ENCODE results near the gene PPP2R3A.

Gene PPP2R3A

DNA sequence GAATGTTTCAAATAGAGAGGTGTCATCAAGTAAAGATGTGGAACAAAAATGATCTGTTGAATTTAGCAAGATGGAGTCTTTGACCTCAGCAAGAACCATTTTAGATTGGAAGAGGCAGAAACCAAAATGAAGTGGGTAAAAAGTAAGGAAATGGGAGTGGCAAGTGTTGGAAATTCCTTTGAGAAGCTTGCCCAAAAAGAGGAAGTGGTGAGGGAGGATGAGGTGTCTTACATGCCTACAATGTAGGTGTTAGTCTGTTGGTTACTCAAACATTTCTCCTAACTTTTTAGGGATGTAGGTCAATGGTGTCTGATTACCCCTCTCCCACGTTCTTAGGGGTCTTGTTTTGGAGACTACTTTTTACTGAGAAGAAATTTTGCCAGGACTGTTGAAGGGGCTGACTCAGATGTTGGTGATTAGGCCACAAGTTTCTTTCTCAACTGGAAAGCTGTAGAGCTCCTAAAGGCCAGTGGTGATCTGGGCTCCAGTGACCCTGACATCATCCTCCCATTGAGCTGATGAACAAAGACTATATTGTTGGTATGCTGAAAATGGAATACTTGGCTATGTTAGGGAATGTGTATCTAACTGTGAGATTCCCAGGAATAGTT is 5.1 kb downstream of the PPP2R3A start:
- TF ChIP-seq, protein P1, sequence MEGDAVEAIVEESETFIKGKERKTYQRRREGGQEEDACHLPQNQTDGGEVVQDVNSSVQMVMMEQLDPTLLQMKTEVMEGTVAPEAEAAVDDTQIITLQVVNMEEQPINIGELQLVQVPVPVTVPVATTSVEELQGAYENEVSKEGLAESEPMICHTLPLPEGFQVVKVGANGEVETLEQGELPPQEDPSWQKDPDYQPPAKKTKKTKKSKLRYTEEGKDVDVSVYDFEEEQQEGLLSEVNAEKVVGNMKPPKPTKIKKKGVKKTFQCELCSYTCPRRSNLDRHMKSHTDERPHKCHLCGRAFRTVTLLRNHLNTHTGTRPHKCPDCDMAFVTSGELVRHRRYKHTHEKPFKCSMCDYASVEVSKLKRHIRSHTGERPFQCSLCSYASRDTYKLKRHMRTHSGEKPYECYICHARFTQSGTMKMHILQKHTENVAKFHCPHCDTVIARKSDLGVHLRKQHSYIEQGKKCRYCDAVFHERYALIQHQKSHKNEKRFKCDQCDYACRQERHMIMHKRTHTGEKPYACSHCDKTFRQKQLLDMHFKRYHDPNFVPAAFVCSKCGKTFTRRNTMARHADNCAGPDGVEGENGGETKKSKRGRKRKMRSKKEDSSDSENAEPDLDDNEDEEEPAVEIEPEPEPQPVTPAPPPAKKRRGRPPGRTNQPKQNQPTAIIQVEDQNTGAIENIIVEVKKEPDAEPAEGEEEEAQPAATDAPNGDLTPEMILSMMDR (conservative IDR thresholded peaks at IDR 0.05; ENCODE audit: low read depth, low read length) = no peak
- no peak for DNase-seq (ENCODE audit: low read depth)
- H3K4me3 ChIP-seq (ENCODE audit: low read length) = no peak overlapping the region

DNA sequence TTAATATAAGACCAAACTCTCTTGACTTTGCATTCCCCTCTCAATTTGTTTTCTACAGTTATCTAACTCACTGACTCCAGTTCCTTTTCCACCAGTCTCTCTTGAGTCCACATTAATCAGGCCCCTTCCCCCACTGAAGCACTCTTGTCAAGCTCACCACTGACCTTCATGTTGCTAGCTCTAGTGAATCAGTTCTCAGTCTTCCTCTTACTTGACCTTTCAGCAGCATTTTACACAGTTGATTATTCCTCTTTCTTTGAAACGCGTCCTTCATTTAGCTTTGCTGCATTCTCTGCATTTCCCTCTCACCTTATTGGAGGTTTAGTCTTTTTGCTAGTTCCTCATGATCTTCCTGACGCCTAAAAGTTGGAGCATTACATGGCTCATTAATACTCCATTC is 8.3 kb downstream of the PPP2R3A start:
- no peak for DNase-seq (ENCODE audit: low read depth)
- no peak overlapping the region for H3K4me3 ChIP-seq (ENCODE audit: low read length)

GRCh38 chr3:135975053-135975452 is 9.5 kb downstream of the PPP2R3A start:
- TF ChIP-seq, protein P1 (conservative IDR thresholded peaks at IDR 0.05; ENCODE audit: low read depth, low read length) = no peak
- no peak overlapping the region for H3K4me3 ChIP-seq (ENCODE audit: low read length)
- no peak for DNase-seq (ENCODE audit: low read depth)

More for the DNA sequence above, 8.3 kb downstream of the PPP2R3A start:
- TF ChIP-seq, protein P1 (conservative IDR thresholded peaks at IDR 0.05; ENCODE audit: low read depth, low read length) = no peak

GRCh38 chr3:135975536-135975935 is 10.0 kb downstream of the PPP2R3A start:
- DNase-seq (ENCODE audit: low read depth) = no peak
- no peak overlapping the region for H3K4me3 ChIP-seq (ENCODE audit: low read length)
- TF ChIP-seq, protein P1 (conservative IDR thresholded peaks at IDR 0.05; ENCODE audit: low read depth, low read length) = no peak

- no peak overlapping the region for H3K4me3 ChIP-seq (ENCODE audit: low read length)
- TF ChIP-seq, protein P1 (conservative IDR thresholded peaks at IDR 0.05; ENCODE audit: low read depth, low read length) = no peak
- no peak for DNase-seq (ENCODE audit: low read depth)
Measured at GRCh38 chr3:135980343-135980742, 14.8 kb downstream of the PPP2R3A start.

GRCh38 chr3:135981701-135982403 is 16.3 kb downstream of the PPP2R3A start:
- no peak overlapping the region for H3K4me3 ChIP-seq (ENCODE audit: low read length)
- no peak for DNase-seq (ENCODE audit: low read depth)
- TF ChIP-seq, protein P1 (conservative IDR thresholded peaks at IDR 0.05; ENCODE audit: low read depth, low read length) = no peak

DNA sequence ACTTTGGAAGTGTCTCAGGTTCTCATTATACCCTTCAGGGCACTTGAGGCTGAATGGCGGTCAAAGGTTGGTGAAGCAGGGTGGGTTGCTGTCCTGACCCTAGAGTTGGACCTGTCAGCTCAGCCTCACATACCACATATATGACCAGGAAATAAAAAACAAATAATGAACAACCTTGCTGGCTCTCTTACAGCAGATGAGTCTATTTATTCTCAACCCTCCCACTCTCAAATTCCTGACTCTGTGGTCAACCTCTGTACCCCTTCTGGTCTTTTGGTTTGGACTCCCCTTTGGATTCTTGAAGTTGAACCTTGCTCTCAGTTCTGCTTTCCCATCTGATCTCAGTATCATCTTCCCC is 16.9 kb downstream of the PPP2R3A start:
- DNase-seq (ENCODE audit: low read depth) = no peak
- no peak overlapping the region for H3K4me3 ChIP-seq (ENCODE audit: low read length)
- TF ChIP-seq, protein P1 (conservative IDR thresholded peaks at IDR 0.05; ENCODE audit: low read depth, low read length) = no peak

Data from retinal pigment epithelial cell (primary cell).